HG03571 (cell line): ENCODE results near the gene PAH.

ENCODE experiments used
- ATAC-seq: cut with Tn5 transposase; IDR thresholded peaks from one replicate; pipeline ENCODE4 v1.9.1; 2021; ENCODE audit not compliant: unreplicated experiment

The PAH gene

DNA sequence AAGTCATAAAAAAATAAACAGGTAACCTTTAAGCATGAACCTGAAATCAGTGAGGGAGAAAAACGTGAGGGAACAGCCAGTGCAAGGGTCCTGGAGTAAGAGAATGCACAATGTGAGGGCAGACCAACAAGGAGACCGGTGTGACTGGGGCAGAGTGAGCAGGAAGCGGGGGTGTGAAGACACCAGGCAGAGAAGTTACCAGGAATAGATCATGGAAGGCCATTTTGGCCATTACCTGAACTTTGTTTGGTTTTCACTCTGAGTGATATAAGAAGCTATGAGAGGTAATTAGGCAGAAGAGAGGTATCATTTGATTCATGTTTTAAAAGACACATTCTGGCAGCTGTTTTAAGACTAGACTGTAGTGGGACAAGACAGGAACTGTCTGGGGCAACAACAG lies 15.0 kb downstream of the PAH start:
- ATAC-seq: no peak

DNA sequence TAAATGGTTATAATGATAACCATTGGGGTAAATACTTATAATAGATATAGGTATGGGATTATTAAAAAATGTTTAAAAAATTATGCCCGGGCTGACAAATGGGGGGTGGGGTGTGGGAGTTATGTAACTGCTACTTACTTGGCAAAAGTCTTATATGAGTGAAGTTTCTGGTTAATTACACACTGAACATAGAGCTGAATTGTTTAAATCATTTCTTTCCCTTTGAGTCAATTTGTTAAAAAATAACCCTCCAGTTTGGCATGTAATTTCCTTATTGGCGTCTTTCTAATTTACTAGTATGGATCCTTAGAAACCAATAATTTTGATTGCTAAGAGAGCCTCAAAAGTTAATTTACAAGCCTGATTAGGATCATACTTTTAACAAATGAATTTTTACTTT lies 16.7 kb downstream of the PAH start:
- no peak for ATAC-seq

DNA sequence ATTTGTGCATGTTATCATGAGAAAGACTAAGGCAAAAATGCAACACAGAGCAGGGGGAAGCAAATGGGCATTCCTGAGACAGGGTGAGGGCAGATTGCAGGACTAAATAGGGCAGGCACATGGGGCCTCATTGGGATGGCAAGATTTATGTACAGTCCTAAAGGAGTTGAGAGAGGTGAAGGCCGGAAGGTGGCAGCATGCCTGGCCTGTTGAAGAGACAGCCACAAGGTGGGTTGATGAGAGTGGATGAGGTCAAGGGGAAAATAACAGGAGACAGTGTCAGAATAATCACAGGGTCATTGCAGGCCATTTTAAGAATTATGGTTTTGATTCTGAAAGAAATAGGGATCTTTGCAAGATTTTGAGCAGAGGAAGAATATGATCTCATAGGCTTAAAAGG lies 21.0 kb downstream of the PAH start:
- ATAC-seq: no peak

- ATAC-seq: no peak
Observed at GRCh38 chr12:102891756-102892155, 25.3 kb downstream of the PAH start.

DNA sequence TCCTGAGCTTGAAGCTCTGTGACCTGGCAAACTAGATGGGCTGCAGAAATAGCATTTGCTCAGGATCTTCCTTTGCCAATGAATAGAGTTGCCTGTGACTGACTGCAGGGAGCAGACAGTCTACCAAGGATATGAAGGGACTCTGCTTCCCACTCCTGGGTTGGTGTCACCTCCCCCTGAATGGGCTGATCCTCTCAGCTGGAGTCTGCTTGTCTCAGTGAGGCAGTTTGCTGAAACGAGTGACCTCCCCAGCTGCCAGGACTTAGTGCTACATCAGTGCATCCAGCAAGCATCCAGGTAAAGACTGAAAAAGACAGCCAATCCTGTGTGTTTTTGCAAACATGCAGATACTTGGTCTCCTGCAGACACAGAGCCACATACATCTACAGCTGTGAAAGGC lies 28.5 kb downstream of the PAH start:
- ATAC-seq: no peak

GRCh38 chr12:102885043-102885932 lies 31.8 kb downstream of the PAH start:
- no peak for ATAC-seq

DNA sequence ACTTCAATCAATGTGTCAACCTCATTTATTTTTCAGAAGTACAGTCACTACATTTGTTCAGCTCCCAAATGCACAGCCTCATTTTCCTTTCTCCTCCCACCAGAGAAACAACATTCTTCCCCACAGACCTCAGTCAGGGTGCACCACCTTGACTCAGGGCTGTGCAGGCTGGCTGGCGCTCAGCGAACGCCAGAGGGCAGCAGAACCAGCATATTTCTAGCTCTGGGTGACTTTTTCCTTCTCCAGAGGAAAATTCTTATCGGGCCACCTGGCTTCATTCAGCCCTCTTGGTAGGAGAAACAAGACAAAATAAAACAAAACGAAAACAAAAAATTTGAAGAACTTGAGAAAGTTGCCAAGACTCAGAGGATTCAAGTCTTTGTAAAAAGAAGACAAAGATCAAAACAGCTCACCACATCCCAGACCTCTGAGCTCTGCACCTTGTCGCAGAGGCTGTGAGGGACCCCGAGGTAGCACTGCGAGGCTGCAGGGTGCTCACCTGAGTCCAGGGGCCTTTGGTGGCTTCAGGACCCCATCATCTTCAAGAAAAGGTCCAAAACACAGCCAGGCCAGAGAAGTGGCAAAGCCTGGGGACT lies 33.7 kb downstream of the PAH start:
- ATAC-seq: no peak

GRCh38 chr12:102880783-102881182 lies 36.3 kb downstream of the PAH start:
- no peak for ATAC-seq

- peak; percentile 74 for ATAC-seq
Observed at GRCh38 chr12:102879144-102879763, 37.8 kb downstream of the PAH start.

DNA sequence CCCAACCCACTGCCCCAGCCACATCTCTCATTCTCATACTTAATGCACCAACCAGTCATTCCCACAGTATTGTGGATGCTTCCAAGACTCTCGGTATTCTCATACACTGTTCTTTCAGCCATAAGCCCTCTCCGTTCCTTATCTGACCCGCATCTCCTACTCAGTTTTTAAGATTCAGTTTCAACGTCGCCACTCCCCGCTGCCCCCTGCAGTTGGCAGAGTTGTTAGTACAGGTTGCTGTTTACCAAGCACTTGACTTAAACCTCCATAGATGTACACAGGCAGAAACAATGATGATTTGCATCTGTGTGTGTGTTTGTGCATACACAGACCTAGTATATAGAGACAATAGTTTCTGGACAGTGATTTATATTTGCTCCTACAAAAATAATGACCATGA lies 40.2 kb downstream of the PAH start:
- no peak for ATAC-seq

DNA sequence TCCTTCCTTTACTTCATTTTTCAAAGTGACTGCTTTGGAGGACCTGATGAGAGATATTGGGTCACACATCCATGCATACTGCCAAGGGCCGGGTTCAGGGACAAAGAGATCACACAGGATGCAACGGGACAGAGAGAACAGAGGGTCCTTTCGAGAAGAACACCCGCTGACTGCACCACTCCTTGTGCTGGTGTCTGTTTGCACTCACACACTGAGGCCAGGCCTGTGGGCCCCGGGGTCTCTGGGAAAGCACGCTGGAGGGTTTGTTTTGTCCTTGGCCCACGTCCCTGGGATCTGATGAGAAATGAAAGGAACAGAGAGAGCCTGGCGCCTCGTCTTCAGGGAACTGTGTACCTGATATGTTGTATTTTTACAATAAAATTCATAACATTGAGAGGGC lies 42.2 kb downstream of the PAH start:
- ATAC-seq: no peak

DNA sequence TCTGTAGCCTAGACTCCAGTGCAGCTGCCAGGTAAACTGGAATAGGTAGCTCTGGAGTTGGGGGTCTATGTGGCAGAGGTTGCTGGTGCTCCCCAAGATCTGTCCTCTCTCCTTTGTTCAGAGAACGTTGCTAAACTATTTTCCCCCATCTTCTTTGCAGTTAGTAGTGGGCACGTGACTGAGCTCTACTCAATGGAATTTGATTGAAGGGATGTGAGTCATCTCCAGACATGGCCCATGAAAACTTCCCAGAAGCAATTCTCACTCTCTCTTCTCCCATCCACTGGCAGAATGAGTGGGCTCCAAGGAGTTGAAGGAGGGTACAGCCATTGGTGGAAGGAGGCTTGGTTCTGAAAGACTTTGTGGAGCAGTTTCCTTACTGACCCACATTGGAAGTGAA lies 44.0 kb downstream of the PAH start:
- no peak for ATAC-seq

DNA sequence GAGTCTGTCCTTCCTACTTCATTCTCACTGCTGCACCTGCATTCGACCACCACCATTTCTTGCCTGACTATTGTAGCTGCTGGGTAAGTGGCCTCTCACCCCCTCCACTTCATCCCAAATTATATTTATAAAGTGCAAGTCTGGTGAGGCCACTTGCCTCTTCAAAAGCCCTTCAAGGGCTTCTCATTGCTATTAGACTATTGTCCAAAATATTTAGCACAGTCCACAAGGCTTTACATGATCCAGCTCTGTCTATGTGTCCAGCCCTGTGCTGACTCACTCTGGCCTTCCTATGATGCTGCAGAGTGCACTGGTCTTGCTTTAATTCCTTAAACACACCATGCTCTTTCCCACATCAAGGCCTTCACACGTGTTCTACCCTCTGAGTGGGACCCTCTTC lies 46.0 kb downstream of the PAH start:
- ATAC-seq: no peak

GRCh38 chr12:102869571-102869970 lies 47.5 kb downstream of the PAH start:
- ATAC-seq: no peak

DNA sequence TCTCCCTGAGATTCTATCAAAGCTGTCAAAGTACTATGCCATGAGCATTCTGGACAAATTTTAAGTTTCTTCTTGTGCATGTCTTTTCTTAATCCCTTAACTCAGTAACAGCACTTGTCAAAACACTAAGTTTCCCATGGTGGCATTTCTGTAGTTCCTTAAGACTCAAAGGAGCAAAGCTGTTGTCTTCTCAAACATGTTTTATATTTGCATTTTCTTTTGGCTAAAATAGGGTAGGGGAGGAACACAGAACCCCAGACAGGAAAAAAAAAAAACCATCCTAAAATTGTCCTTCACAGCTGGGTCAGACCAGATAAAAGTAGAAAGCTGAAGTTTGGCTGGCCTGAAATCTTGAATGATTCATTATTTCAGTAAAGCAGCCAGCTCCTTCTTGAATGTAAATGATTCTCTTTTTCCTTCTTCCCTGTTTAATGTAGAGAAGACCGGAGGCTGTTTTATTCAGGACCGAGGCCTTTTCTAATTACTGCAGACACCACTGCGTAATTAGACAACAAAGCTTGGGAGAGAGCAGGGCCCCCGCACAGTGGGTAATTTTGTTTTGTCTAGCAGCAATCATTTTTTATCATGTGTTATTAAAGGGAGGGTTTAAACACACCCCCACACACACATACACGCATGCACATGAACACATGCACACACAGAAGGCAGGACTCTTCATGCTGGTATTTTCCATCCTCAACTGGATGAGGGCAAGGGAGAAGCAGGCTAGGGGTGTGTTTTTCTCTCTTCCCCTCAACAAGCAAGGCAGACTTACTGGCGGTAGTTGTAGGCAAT lies 51.0 kb downstream of the PAH start:
- no peak for ATAC-seq

DNA sequence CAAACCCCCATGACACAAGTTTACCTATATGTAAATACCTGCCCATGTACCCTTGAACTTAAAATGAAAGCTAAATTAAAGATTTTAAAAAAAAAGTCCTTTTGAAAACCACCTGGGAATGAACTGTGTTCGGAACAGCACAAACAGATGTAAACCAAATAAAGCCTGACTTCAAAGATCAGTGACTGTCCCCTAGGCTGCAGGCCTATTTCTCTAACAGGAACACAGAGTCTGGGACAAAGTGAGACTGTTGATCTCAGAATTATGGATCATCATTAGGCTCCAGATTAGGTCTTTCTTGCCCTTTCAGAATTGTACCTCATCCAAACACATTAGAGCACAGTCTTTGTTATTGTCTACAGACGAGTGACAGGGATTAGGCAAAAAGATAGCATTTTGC lies 54.6 kb downstream of the PAH start:
- ATAC-seq: no peak

- ATAC-seq: no peak
Observed at GRCh38 chr12:102851246-102851645, 65.8 kb downstream of the PAH start.

DNA sequence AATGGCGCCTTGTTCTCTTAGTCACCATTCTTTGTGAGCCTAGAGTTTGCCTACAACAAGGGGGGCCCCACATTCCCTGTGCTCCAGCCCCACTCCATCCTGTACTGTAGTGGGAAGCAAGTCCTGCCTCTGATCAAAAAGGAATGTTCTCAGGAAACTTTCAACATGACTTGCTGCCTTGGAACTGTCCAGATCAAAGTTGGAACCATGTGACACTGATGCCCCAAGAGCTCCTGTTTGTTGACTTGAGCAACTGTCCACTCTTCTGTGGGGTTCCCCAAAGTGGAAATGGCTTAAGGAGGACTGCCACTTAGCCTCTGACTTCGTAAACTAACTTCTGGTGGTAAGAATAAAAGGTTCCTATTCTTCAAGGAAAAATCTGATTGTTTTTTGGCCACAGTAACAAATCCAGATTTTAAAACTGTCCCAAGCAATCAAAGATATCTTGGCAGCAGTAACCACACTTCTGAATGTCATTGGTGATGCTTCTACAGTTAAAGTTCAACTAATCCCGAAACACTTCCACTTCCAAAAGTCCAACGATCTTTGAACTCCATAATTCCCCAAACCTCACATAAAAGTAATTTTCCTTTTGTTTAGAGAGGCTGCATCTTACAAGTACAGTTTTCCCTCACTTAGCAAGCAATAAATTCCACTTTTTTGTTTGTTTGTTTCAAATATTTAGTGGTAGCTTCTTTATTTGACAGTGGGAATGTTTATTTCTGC lies 67.2 kb downstream of the PAH start:
- ATAC-seq: no peak

DNA sequence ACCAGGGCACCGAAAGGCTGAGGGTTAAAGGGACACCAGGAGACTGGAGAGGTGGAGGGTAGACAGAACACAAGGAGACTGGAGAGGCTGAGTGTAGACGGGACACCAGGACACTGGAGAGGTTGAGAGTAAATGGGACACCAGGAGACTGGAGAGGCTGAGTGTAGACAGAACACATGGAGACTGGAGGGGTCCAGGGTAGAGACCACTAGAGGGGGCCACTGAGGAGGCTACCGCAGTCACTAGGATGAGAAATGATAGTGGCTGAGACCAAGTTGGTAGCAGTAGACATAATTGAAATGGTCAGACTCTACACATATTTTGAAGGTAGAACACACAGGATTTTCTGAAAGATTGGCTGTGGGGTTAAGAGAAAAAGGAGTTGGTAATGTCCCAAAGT lies 68.2 kb downstream of the PAH start:
- no peak for ATAC-seq

DNA sequence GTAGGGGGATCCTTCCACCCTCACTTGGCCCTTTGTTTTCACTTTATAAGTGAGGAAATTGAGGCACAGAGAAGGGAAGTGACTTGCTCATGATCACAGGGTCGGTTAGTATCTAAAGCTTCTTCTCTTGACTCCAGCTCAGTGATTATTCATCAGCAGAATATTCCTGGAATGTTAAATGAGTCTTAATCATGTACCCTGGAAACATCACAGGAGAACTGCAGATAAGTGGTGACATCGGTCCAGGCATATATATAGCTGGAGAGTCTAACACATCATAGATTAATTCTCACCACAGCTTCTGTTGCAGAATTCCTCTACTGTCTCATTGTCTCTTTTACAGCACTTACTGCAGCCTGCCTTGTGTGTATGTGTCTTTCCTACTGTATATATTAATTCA lies 69.9 kb downstream of the PAH start:
- no peak for ATAC-seq
